Nephron progenitor cell (in vitro differentiated cells): Measurements from ENCODE around the gene TCAP.
"Not testable (repeated sequence)": the region's sequence is repeated elsewhere in the genome, so short reads cannot be mapped to it uniquely, and the experiment has no call there.

Experiments used
- DNase-seq: peaks from one replicate; pipeline ENCODE4 v3.0.0; 2021
- H3K27ac Mint-ChIP-seq: 2 replicates; pipeline ENCODE4 v1.8.0; 2021; ENCODE audit warnings: mild to moderate bottlenecking, moderate library complexity, mixed read lengths
- H3K27me3 Mint-ChIP-seq: 2 replicates; pipeline ENCODE4 v1.8.0; 2021; ENCODE audit warnings: mild to moderate bottlenecking, low read depth, mixed read lengths; ENCODE audit not compliant: poor library complexity
- H3K36me3 Mint-ChIP-seq: 2 replicates; pipeline ENCODE4 v1.8.0; 2021; ENCODE audit warnings: low read depth, mixed read lengths
- H3K4me1 Mint-ChIP-seq: 2 replicates; pipeline ENCODE4 v1.8.0; 2021; ENCODE audit warnings: mixed read lengths
- H3K4me3 Mint-ChIP-seq: 2 replicates; pipeline ENCODE4 v1.8.0; 2021; ENCODE audit warnings: mild to moderate bottlenecking, moderate library complexity, mixed read lengths
- H3K9me3 Mint-ChIP-seq: 2 replicates; pipeline ENCODE4 v1.8.0; 2021; ENCODE audit warnings: mild to moderate bottlenecking, moderate library complexity, mixed read lengths
- TF ChIP-seq, protein P1 (sequence below): fragments of 200-600 bp; sonication (generic); IDR thresholded peaks from 2 replicates; pipeline ENCODE4 v1.5.0; 2021; ENCODE audit warnings: antibody characterized with exemption

The TCAP gene

DNA sequence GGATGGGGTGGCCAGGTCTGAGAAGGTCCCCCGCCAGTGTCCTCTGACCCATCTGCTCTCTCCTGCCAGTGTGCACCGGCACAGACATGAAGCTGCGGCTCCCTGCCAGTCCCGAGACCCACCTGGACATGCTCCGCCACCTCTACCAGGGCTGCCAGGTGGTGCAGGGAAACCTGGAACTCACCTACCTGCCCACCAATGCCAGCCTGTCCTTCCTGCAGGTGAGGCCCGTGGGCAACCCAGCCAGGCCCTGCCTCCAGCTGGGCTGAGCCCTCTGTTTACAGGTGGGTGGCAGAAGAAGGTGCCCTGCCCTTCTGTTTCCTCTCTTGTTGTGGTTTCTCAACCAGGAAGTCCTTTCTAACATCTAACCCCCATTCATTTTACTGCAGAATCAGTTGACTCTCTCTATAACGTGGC lies 41.8 kb downstream of the TCAP start:
- peaks cover 32% of the 10 kb centered on the region for H3K4me1 Mint-ChIP-seq
- no peak overlapping the region for H3K27ac Mint-ChIP-seq
- no peak overlapping the region for H3K4me3 Mint-ChIP-seq
- no peaks in the 10 kb centered on the region for H3K9me3 Mint-ChIP-seq
- TF ChIP-seq, protein P1, sequence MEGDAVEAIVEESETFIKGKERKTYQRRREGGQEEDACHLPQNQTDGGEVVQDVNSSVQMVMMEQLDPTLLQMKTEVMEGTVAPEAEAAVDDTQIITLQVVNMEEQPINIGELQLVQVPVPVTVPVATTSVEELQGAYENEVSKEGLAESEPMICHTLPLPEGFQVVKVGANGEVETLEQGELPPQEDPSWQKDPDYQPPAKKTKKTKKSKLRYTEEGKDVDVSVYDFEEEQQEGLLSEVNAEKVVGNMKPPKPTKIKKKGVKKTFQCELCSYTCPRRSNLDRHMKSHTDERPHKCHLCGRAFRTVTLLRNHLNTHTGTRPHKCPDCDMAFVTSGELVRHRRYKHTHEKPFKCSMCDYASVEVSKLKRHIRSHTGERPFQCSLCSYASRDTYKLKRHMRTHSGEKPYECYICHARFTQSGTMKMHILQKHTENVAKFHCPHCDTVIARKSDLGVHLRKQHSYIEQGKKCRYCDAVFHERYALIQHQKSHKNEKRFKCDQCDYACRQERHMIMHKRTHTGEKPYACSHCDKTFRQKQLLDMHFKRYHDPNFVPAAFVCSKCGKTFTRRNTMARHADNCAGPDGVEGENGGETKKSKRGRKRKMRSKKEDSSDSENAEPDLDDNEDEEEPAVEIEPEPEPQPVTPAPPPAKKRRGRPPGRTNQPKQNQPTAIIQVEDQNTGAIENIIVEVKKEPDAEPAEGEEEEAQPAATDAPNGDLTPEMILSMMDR: no peak
- no peak for DNase-seq
- H3K27me3 Mint-ChIP-seq: peaks cover 4% of the 10 kb centered on the region
- peaks cover 9% of the 10 kb centered on the region for H3K36me3 Mint-ChIP-seq

DNA sequence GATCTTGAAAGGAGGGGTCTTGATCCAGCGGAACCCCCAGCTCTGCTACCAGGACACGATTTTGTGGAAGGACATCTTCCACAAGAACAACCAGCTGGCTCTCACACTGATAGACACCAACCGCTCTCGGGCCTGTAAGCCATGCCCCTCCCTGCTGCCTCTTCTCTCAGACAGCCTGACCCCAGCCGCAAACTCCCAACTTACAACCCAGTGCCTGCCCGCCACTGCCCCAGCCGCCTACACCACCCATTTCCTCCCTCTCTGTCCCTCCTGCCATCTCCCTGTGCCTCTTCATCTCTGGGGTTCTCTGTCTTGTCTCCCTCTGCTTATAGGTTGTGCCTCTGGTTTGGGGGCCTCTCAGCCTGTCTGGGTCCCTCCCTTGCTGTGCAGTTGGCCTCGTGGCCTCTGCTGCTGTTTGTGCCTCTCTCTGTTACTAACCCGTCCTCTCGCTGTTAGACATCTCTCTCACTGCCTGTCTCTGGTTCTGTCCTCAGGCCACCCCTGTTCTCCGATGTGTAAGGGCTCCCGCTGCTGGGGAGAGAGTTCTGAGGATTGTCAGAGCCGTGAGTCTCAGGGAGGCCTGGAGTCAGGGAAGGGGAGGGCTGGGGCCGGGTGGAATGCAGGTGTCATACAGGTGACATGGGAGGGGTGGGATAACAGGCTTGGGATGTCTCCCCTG lies 44.3 kb downstream of the TCAP start:
- TF ChIP-seq, protein P1: no peak
- Mint-ChIP-seq H3K27me3 (peaks cover 4% of the 10 kb centered on the region), H3K27ac (peak overlapping the region; percentile 54), H3K36me3 (peaks cover 17% of the 10 kb centered on the region), H3K4me1 (peaks cover 9% of the 10 kb centered on the region), H3K9me3 (no peaks in the 10 kb centered on the region), H3K4me3 (no peak overlapping the region)
- DNase-seq: no peak

DNA sequence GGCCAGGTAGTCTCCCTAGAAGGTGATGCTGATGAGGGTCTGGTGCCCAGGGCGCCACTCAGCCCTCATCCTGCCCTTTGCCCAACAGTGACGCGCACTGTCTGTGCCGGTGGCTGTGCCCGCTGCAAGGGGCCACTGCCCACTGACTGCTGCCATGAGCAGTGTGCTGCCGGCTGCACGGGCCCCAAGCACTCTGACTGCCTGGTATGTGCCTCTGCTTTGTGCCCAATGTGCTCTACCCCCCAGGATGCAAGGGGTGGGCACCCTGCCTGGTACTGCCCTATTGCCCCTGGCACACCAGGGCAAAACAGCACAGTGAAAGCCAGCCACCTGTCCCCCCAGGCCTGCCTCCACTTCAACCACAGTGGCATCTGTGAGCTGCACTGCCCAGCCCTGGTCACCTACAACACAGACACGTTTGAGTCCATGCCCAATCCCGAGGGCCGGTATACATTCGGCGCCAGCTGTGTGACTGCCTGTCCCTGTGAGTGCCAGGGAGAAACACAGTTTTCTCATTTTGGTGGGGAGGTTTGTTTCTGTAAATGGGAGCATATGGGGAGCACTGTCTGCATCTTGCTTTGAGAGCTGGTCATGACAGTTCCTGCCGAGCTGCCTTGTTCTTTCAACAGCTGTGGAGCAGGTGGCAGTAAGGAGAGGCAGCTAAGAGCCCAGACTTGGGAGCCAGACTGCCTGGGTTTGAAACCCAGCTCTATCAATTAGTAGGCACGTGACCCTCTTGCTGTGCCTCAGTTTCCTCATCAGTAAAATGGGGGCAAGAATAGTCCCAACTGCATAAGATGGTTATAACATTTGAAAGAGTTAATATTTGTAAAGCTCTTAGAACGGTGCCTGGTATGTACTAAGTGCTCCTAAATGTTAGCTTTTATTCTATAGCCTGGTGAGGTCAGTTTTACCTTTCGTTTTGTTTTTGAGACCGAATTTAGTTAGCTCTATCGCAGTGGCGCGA lies 45.1 kb downstream of the TCAP start:
- DNase-seq: no peak
- H3K4me3 Mint-ChIP-seq: no peak overlapping the region
- H3K9me3 Mint-ChIP-seq: no peaks in the 10 kb centered on the region
- H3K4me1 Mint-ChIP-seq: peaks cover 1% of the 10 kb centered on the region
- TF ChIP-seq, protein P1: no peak
- no peak overlapping the region for H3K27ac Mint-ChIP-seq
- H3K27me3 Mint-ChIP-seq: no peaks in the 10 kb centered on the region
- H3K36me3 Mint-ChIP-seq: peaks cover 17% of the 10 kb centered on the region

DNA sequence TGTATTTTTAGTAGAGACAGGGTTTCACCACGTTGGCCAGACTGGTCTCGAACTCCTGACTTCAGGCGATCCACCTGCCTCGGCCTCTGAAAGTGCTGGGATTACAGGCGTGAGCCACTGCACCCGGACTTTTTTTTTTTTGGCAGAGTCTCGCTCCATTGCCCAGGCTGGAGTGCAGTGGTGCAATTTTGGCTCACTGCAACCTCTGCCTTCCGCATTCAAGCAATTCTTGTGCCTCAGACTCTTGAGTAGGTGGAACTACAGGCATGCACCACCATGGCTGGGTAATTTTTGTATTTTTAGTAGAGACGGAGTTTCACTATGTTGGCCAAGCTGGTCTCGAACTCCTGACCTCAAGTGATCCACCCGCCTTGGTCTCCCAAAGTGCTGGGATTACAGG lies 45.9 kb downstream of the TCAP start:
- H3K27ac Mint-ChIP-seq: peak overlapping the region; percentile 36
- not testable (repeated sequence) for H3K9me3 Mint-ChIP-seq, H3K4me1 Mint-ChIP-seq, DNase-seq, H3K4me3 Mint-ChIP-seq, H3K27me3 Mint-ChIP-seq
- peaks cover 17% of the 10 kb centered on the region for H3K36me3 Mint-ChIP-seq

DNA sequence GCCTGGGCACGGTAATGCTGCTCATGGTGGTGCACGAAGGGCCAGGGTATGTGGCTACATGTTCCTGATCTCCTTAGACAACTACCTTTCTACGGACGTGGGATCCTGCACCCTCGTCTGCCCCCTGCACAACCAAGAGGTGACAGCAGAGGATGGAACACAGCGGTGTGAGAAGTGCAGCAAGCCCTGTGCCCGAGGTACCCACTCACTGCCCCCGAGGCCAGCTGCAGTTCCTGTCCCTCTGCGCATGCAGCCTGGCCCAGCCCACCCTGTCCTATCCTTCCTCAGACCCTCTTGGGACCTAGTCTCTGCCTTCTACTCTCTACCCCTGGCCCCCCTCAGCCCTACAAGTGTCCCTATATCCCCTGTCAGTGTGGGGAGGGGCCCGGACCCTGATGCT lies 46.7 kb downstream of the TCAP start:
- no peak overlapping the region for H3K27ac Mint-ChIP-seq
- H3K27me3 Mint-ChIP-seq: no peaks in the 10 kb centered on the region
- peaks cover 17% of the 10 kb centered on the region for H3K36me3 Mint-ChIP-seq

DNA sequence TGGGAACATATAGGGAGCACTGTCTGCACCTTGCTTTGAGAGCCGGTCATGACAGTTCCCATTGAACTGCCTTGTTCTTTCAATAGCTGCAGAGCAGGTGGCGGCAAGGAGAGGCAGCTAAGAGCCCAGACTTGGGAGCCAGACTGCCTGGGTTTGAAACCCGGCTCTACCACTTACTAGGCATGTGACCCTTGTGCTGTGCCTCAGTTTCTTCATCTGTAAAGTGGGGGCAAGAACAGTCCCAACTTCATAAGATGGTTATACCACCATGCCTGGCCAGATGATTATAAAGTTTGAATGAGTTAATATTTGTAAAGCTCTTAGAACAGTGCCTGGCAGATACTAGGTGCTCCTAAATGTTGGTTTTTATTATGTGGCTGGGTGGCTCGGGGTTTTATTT lies 49.1 kb downstream of the TCAP start:
- Mint-ChIP-seq H3K4me3 (no peak overlapping the region), H3K36me3 (peaks cover 29% of the 10 kb centered on the region), H3K4me1 (peaks cover 3% of the 10 kb centered on the region), H3K27ac (no peak overlapping the region), H3K9me3 (no peaks in the 10 kb centered on the region), H3K27me3 (no peaks in the 10 kb centered on the region)
- TF ChIP-seq, protein P1: no peak
- no peak for DNase-seq

More for the DNA sequence above, 46.7 kb downstream of the TCAP start:
- TF ChIP-seq, protein P1: no peak
- no peaks in the 10 kb centered on the region for H3K4me1 Mint-ChIP-seq
- no peak overlapping the region for H3K4me3 Mint-ChIP-seq
- no peaks in the 10 kb centered on the region for H3K9me3 Mint-ChIP-seq
- DNase-seq: no peak
